AG04450 (cell line): ENCODE measurements around the gene TRDMT1. TPM values are rescaled to one million over a fixed set of nuclear protein-coding genes. Genes with fewer than 3 reads are reported as not detected.

Source experiments
- CTCF ChIA-PET: fragments of 300-600, 350-600 bp; formaldehyde crosslinking; extraction: SDS; loops from one replicate; lab custom pipeline; 2022; ENCODE audit warnings: antibody characterized with exemption, inconsistent platforms; lab: Charles Lee
- POLR2A ChIA-PET: fragments of 350-600 bp; formaldehyde crosslinking; extraction: SDS; loops from one replicate; lab custom pipeline; 2021; ENCODE audit warnings: antibody characterized with exemption, inconsistent platforms; lab: Yijun Ruan, JAX
- DNase-seq: peaks from one replicate; pipeline ENCODE4 v3.0.0-alpha.2; 2011; ENCODE audit warnings: low read depth, low spot score
- H3K27ac ChIP-seq: one replicate; pipeline ENCODE4 v1.5.1; 2012; ENCODE audit warnings: low read depth, low read length, control low read depth
- H3K27me3 ChIP-seq: one replicate; pipeline ENCODE4 v1.6.0; 2012; ENCODE audit warnings: low read length; ENCODE audit not compliant: control insufficient read depth, insufficient read depth
- H3K4me3 ChIP-seq: 2 replicates; pipeline ENCODE4 v1.5.1; 2011; ENCODE audit warnings: mild to moderate bottlenecking, low read depth, low read length, control low read depth
- H3K9me3 ChIP-seq: 2 replicates; pipeline ENCODE4 v1.5.1; 2012; ENCODE audit warnings: low read length; ENCODE audit not compliant: control insufficient read depth, insufficient read depth
- CTCF ChIP-seq: IDR thresholded peaks from 2 replicates; pipeline ENCODE4 v1.5.1; 2011; ENCODE audit warnings: low read depth, low read length, control low read depth, inconsistent platforms
- polyA plus RNA-seq: library from polyadenylated mRNA; depleted of rRNA; stranded (reverse); fragments of >200 nt; gene quantifications from 2 replicates; pipeline ENCODE4 v1.2.3, GENCODE V29; 2011

Gene TRDMT1
- polyA plus RNA-seq, 1 experiment, result 7.1 TPM

DNA sequence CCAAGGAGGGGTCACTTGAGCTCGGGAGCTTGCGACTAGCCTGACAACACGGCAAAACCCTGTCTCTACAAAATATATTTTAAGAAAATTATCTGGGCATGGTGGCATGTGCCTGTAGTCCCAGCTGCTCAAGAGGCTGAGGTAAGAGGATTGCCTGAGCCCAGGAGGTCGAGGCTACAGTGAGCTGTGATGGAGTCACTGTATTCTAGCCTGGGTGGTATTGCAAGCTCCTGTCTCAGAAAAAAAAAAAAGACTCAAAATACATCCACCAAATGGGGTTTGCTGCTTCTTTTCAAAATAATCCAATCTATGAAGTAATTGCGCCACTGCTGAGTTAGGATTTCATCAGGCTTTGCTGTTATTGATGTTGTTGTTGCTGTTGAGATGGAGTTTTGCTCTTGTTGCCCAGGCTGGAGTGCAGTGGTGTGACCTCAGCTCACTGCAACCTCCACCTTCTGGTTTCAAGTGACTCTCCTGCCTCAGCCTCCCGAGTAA, 15.5 kb upstream of the TRDMT1 start:
- no peak for TF ChIP-seq CTCF
- DNase-seq, result no peak
- POLR2A ChIA-PET, result interaction anchor here (1.0 to 2.4 kb wide), 3 partner anchors 11 to 16 kb away, joined by 3 to 39 read pairs (median 5); partner anchors contain the start of genes TRDMT1 and VIM
- CTCF ChIA-PET, result interaction anchor here (1.9 kb wide), 1 partner anchor 10 kb away, joined by 9 read pairs; the partner anchor contains the start of gene VIM
- H3K27me3 ChIP-seq, result no peaks in the 10 kb centered on the region
- no peaks in the 10 kb centered on the region for H3K9me3 ChIP-seq
- no peak overlapping the region for H3K4me3 ChIP-seq
- peak overlapping the region; percentile 94 for H3K27ac ChIP-seq

DNA sequence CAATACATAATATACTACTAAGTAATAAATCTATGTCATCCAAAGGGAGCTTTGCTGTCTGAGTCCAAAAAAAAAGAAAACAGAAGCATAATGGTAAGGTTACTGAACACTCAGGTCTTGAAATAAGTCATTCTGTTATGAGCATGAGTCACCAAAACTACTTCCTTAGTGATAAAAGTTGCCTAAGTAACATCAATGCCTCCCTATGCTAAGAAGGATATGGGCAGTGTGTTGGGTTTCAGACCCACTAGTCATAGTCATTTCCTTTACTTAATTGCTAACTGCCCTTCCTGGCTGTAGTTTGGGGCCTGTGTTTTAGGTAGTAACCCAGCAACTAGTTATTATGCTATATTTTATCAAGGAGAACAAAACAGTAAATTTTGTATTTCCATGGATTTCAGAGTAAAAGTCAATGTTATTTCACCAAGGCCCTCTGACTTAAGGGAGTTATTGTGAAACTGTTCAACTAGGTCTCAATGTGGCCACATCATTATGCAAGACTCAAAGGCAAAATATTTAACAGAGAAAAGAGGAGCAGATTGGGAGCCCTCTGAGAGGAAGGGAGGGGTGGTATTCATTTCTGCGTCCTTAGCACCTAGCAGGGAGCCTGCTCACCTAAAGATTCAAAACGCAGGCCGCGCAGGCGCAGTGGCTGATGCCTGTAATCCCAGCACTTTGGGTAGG, 14.9 kb upstream of the TRDMT1 start:
- no peak overlapping the region for H3K4me3 ChIP-seq

DNA sequence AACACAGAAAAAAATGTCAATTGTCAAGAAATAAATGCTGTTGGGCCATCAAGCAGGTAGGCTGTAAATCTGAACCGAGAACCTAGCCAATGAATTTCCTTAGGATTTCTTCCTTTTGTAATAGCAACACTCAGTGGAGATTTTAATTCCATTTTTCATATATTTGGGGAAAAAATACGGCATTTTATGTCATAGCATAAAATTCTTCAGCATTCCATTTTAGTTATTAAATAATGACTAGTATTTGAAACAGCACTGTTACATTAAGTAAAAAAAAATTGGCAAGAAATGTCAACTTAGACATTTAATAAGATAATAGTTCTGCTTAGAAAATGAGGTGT, 14.3 kb upstream of the TRDMT1 start:
- ChIA-PET POLR2A (interaction anchor here (1.0 to 2.4 kb wide), 4 partner anchors 10 to 248 kb away, joined by 4 to 39 read pairs (median 5); partner anchors contain the start of genes TRDMT1 and VIM), CTCF (interaction anchor here (1.0 to 1.9 kb wide), 3 partner anchors 12 to 15 kb away, joined by 3 to 9 read pairs (median 3); partner anchors contain the start of genes TRDMT1 and VIM)
- H3K4me3 ChIP-seq, result no peak overlapping the region
- no peak for DNase-seq
- peak overlapping the region; percentile 79 for H3K27ac ChIP-seq
- no peak for TF ChIP-seq CTCF
- no peaks in the 10 kb centered on the region for H3K9me3 ChIP-seq
- no peaks in the 10 kb centered on the region for H3K27me3 ChIP-seq

More for the DNA sequence above, 14.9 kb upstream of the TRDMT1 start:
- Histone ChIP-seq H3K27ac (peak overlapping the region; percentile 94), H3K27me3 (no peaks in the 10 kb centered on the region), H3K9me3 (no peaks in the 10 kb centered on the region)
- ChIA-PET CTCF (interaction anchor here (1.0 to 1.9 kb wide), 2 partner anchors 11 to 14 kb away, joined by 3 to 9 read pairs; partner anchors contain the start of gene VIM), POLR2A (interaction anchor here (1.0 to 2.4 kb wide), 5 partner anchors 10 to 249 kb away, joined by 3 to 39 read pairs (median 5); partner anchors contain the start of genes TRDMT1 and VIM)
- no peak for TF ChIP-seq CTCF
- no peak for DNase-seq

DNA sequence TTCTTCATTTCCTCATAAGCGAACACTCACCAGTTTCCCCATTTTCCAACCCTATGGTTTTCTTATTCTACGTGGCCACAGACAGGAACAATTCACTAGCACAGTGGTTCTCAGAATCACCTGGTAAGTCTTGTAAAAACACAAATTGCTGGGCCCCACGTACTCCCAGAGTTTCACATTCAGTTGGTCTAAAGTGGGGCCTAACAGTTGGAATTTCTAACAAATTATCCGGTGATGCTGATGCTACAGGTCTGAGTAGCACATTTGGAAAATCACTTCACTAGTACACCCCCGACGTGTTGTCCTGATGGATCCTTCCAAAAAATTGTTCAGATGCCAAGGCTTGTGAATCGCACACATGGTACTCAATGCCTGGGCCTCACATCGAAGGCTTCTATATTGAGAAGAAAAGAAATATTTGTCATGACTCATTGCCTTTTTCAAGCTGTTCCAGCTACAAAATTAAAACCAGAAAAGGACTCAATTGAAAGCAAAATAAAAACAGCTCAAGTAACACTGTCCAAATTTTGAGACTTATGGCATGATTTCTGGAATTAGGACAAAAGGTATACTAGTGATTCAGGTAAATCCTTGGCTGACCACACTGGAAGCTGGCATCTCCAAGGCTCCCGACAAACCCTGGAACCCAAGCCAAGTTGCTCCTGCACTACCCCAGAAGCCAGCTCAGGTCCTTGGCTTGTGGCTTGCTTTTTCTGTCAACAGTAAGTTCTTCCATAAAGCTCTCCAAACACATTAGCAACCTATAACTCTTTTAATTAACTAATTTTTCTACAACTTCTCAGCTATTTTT, 13.7 kb upstream of the TRDMT1 start:
- DNase-seq, result peak; percentile 88
- CTCF ChIA-PET, result interaction anchor here (1.0 to 1.9 kb wide), 3 partner anchors 12 to 16 kb away, joined by 3 to 9 read pairs (median 3); partner anchors contain the start of genes TRDMT1 and VIM
- TF ChIP-seq CTCF, result no peak
- Histone ChIP-seq H3K4me3 (peak overlapping the region; percentile 33), H3K27ac (peak overlapping the region; percentile 92), H3K27me3 (no peaks in the 10 kb centered on the region), H3K9me3 (no peaks in the 10 kb centered on the region)
- POLR2A ChIA-PET, result interaction anchor here (1.0 to 2.4 kb wide), 4 partner anchors 9 to 248 kb away, joined by 4 to 39 read pairs (median 5); partner anchors contain the start of genes TRDMT1 and VIM
